Measurements from ENCODE around the gene PSMD1. TPM values are rescaled to one million over a fixed set of nuclear protein-coding genes. Genes with fewer than 3 reads are reported as not detected.

The PSMD1 gene
- total RNA-seq, 1 donor from 2014 or later: 108 TPM

DNA sequence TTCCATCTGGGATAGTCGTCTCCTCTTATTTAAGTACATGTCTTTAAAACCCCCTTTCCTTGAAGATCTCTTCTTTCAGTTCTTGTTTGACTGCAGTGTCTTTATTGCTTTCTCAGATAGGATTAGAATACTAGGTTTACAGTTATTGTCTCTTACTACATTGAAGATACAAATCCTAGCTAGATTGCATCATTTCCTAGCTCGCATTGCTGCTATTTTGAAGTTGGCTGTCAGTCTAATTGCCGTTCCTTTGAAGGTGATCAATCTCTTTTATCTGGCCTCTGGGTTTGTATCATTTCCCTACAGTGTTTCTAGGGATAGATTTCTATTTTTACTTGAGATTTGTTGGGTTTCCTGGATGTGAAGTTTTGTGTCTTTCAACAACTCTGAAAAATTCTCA lies 162.6 kb downstream of the PSMD1 start:
- Mint-ChIP-seq H3K27ac (ENCODE audit: unreplicated experiment) (peak overlapping the region; percentile 99), H3K9me3 (ENCODE audit: low read depth) (peaks cover 9% of the 10 kb centered on the region), H3K4me3 (ENCODE audit: unreplicated experiment) (no peak overlapping the region), H3K36me3 (ENCODE audit: low read depth) (peaks cover 51% of the 10 kb centered on the region), H3K27me3 (ENCODE audit: low read depth) (no peaks in the 10 kb centered on the region), H3K4me1 (ENCODE audit: low read depth) (peaks cover 67% of the 10 kb centered on the region)
- DNase-seq (ENCODE audit: low spot score): no peak
- no peak for TF ChIP-seq CTCF (IDR thresholded peaks at IDR 0.05)

- Mint-ChIP-seq H3K27me3 (ENCODE audit: low read depth) (no peaks in the 10 kb centered on the region), H3K27ac (ENCODE audit: unreplicated experiment) (peak overlapping the region; percentile 99), H3K9me3 (ENCODE audit: low read depth) (peaks cover 9% of the 10 kb centered on the region), H3K4me1 (ENCODE audit: low read depth) (peaks cover 73% of the 10 kb centered on the region), H3K4me3 (ENCODE audit: unreplicated experiment) (peak overlapping the region; percentile 40), H3K36me3 (ENCODE audit: low read depth) (peaks cover 39% of the 10 kb centered on the region)
- DNase-seq (ENCODE audit: low spot score): no peak
- no peak for TF ChIP-seq CTCF (IDR thresholded peaks at IDR 0.05)
These were observed 165.1 kb downstream of the PSMD1 start for GRCh38 chr2:231221761-231222160.

Other genes starting within 250 kb of the PSMD1 start
- 114 to 215 TPM (median 208 TPM) in 3 replicates for gene ITM2C, start 191.9 kb upstream of the PSMD1 start, total RNA-seq
- gene GPR55, start 131.6 kb upstream of the PSMD1 start, total RNA-seq: not detected in 3 replicates
- not detected in 3 replicates for gene SPATA3, start 60.7 kb upstream of the PSMD1 start, total RNA-seq
- gene C2orf72, start 19.3 kb upstream of the PSMD1 start, total RNA-seq: 0.12 to 1.3 TPM (median 1.00 TPM) in 3 replicates
- 0.69 to 0.85 TPM in 2 of 3 replicates, not detected in the other for gene HTR2B, start 68.2 kb downstream of the PSMD1 start, total RNA-seq
- 71.6 to 188 TPM (median 187 TPM) in 3 replicates for gene ARMC9, start 141.8 kb downstream of the PSMD1 start, total RNA-seq